ENCODE data around the gene TEX52. TPM values are rescaled to one million over a fixed set of nuclear protein-coding genes. Genes with fewer than 3 reads are reported as not detected.

The TEX52 gene
- polyA plus RNA-seq, 1 donor from 2014 or later: not detected

DNA sequence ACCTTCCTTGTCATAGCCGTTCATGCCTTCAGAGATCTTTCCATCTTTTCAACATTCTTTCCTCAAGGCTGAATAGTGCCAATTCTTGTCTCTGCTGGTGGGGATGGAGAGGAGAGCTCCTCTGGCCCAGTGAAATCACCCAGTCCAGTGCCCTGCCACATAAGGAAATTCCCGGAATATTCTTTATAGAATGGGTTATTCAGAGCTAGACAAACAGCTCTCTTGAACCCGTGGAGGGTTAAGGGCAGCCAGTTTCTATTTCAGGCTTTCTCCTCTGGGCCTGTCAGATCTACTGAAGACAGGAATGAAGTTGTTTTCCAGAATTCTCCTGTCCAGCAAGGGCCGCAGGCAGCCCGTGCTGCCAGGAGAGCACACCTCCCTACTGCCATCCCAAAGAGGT is 13.9 kb downstream of the TEX52 start:
- no peak for TF ChIP-seq POLR2AphosphoS5 (IDR thresholded peaks at IDR 0.05)
- TF ChIP-seq, protein P1, sequence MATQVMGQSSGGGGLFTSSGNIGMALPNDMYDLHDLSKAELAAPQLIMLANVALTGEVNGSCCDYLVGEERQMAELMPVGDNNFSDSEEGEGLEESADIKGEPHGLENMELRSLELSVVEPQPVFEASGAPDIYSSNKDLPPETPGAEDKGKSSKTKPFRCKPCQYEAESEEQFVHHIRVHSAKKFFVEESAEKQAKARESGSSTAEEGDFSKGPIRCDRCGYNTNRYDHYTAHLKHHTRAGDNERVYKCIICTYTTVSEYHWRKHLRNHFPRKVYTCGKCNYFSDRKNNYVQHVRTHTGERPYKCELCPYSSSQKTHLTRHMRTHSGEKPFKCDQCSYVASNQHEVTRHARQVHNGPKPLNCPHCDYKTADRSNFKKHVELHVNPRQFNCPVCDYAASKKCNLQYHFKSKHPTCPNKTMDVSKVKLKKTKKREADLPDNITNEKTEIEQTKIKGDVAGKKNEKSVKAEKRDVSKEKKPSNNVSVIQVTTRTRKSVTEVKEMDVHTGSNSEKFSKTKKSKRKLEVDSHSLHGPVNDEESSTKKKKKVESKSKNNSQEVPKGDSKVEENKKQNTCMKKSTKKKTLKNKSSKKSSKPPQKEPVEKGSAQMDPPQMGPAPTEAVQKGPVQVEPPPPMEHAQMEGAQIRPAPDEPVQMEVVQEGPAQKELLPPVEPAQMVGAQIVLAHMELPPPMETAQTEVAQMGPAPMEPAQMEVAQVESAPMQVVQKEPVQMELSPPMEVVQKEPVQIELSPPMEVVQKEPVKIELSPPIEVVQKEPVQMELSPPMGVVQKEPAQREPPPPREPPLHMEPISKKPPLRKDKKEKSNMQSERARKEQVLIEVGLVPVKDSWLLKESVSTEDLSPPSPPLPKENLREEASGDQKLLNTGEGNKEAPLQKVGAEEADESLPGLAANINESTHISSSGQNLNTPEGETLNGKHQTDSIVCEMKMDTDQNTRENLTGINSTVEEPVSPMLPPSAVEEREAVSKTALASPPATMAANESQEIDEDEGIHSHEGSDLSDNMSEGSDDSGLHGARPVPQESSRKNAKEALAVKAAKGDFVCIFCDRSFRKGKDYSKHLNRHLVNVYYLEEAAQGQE (IDR thresholded peaks at IDR 0.05; ENCODE audit: borderline replicate concordance): no peak
- TF ChIP-seq EZH2 (IDR thresholded peaks at IDR 0.05; ENCODE audit: borderline replicate concordance, insufficient read depth, low read length, poor library complexity, severe bottlenecking): no peak
- TF ChIP-seq, protein P2, sequence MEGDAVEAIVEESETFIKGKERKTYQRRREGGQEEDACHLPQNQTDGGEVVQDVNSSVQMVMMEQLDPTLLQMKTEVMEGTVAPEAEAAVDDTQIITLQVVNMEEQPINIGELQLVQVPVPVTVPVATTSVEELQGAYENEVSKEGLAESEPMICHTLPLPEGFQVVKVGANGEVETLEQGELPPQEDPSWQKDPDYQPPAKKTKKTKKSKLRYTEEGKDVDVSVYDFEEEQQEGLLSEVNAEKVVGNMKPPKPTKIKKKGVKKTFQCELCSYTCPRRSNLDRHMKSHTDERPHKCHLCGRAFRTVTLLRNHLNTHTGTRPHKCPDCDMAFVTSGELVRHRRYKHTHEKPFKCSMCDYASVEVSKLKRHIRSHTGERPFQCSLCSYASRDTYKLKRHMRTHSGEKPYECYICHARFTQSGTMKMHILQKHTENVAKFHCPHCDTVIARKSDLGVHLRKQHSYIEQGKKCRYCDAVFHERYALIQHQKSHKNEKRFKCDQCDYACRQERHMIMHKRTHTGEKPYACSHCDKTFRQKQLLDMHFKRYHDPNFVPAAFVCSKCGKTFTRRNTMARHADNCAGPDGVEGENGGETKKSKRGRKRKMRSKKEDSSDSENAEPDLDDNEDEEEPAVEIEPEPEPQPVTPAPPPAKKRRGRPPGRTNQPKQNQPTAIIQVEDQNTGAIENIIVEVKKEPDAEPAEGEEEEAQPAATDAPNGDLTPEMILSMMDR (IDR thresholded peaks at IDR 0.05; ENCODE audit: poor library complexity, severe bottlenecking): no peak
- TF ChIP-seq EP300 (conservative IDR thresholded peaks at IDR 0.05; ENCODE audit: poor library complexity, severe bottlenecking): no peak
- TF ChIP-seq SMC3 (conservative IDR thresholded peaks at IDR 0.05; ENCODE audit: poor library complexity): no peak
- TF ChIP-seq MXI1 (conservative IDR thresholded peaks at IDR 0.05; ENCODE audit: poor library complexity, severe bottlenecking): no peak
- no peak for TF ChIP-seq RAD21 (conservative IDR thresholded peaks at IDR 0.05)
- no peak for TF ChIP-seq TAF1 (IDR thresholded peaks at IDR 0.05; ENCODE audit: low read depth)
- no peaks in the 10 kb centered on the region for H3K27me3 ChIP-seq (ENCODE audit: insufficient read depth, low read depth, low read length)
- H3F3A ChIP-seq (ENCODE audit: insufficient read depth, low read length, poor library complexity, severe bottlenecking): no peaks in the 10 kb centered on the region
- no peak overlapping the region for H2AFZ ChIP-seq (ENCODE audit: low read depth, low read length)
- H3K9ac ChIP-seq (ENCODE audit: low read length): no peak overlapping the region
- H3K9me3 ChIP-seq (ENCODE audit: low read length): no peaks in the 10 kb centered on the region
- no peak overlapping the region for H3K4me3 ChIP-seq (ENCODE audit: low read length)
- H3K36me3 ChIP-seq (ENCODE audit: insufficient read depth, low read length): no peaks in the 10 kb centered on the region
- no peak overlapping the region for H3K27ac ChIP-seq (ENCODE audit: low read length)
- no peaks in the 10 kb centered on the region for H3K79me2 ChIP-seq (replicated peaks; ENCODE audit: insufficient read depth, low read length)
- no peaks in the 10 kb centered on the region for H4K20me1 ChIP-seq (ENCODE audit: insufficient read depth)
- H3K4me2 ChIP-seq (ENCODE audit: low read length): no peak overlapping the region
- no peaks in the 10 kb centered on the region for H3K9me2 ChIP-seq (ENCODE audit: insufficient read depth, low read length)

DNA sequence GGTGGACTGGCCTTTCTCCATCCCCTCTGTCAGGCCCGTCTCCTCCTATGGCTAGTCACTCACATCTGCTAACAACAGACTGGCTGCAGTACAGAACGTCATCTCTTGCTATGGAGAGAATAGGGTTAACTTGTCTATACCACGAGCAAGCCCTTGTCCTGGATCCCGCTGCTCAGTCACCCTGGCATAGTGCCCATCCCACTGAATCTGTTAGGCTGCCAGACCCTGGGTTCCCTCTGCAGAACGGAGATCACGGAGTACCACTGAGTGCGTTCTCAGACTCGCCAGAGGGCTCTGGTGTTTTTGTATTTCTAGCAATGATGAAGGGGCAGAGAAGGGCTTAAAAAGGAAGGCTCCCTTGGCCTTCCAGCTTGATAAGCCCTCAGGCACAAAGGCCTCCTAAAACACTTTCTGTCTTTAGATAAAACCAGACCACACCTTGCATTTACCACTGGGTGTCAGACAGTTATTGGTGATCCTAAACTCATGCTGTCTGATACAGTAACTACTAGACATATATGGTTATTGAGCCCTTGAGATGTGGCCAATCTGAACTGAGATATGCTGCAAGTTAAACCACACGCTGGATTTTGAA is 15.7 kb downstream of the TEX52 start:
- Histone ChIP-seq H3K4me2 (ENCODE audit: low read length) (no peak overlapping the region), H4K20me1 (ENCODE audit: insufficient read depth) (no peaks in the 10 kb centered on the region), H3K79me2 (replicated peaks; ENCODE audit: insufficient read depth, low read length) (no peaks in the 10 kb centered on the region), H3K9ac (ENCODE audit: low read length) (no peak overlapping the region), H3F3A (ENCODE audit: insufficient read depth, low read length, poor library complexity, severe bottlenecking) (no peaks in the 10 kb centered on the region), H3K9me3 (ENCODE audit: low read length) (no peaks in the 10 kb centered on the region), H3K4me3 (ENCODE audit: low read length) (no peak overlapping the region), H3K9me2 (ENCODE audit: insufficient read depth, low read length) (no peaks in the 10 kb centered on the region), H2AFZ (ENCODE audit: low read depth, low read length) (no peak overlapping the region), H3K27me3 (ENCODE audit: insufficient read depth, low read depth, low read length) (no peaks in the 10 kb centered on the region), H3K36me3 (ENCODE audit: insufficient read depth, low read length) (no peaks in the 10 kb centered on the region), H3K27ac (ENCODE audit: low read length) (no peak overlapping the region)
- TF ChIP-seq TAF1 (IDR thresholded peaks at IDR 0.05; ENCODE audit: low read depth) (no peak), MXI1 (conservative IDR thresholded peaks at IDR 0.05; ENCODE audit: poor library complexity, severe bottlenecking) (no peak), SMC3 (conservative IDR thresholded peaks at IDR 0.05; ENCODE audit: poor library complexity) (no peak), RAD21 (conservative IDR thresholded peaks at IDR 0.05) (no peak), POLR2AphosphoS5 (IDR thresholded peaks at IDR 0.05) (no peak), EZH2 (IDR thresholded peaks at IDR 0.05; ENCODE audit: borderline replicate concordance, insufficient read depth, low read length, poor library complexity, severe bottlenecking) (no peak), EP300 (conservative IDR thresholded peaks at IDR 0.05; ENCODE audit: poor library complexity, severe bottlenecking) (no peak)
- TF ChIP-seq, protein P2 (IDR thresholded peaks at IDR 0.05; ENCODE audit: poor library complexity, severe bottlenecking): no peak
- TF ChIP-seq, protein P1 (IDR thresholded peaks at IDR 0.05; ENCODE audit: borderline replicate concordance): no peak
